Rectal smooth muscle tissue (tissue), 1 donor: ENCODE data around the gene SMYD3.

Experiments used
- H3K27ac ChIP-seq: one replicate; pipeline ENCODE4 v1.7.0; 2013; ENCODE audit warnings: low read depth, low read length, inconsistent platforms
- H3K27me3 ChIP-seq: one replicate; pipeline ENCODE4 v1.7.0; 2013; ENCODE audit warnings: low read length; ENCODE audit not compliant: control insufficient read depth, insufficient read depth
- H3K36me3 ChIP-seq: one replicate; pipeline ENCODE4 v1.7.0; 2013; ENCODE audit warnings: low read length; ENCODE audit not compliant: control insufficient read depth, insufficient read depth
- H3K4me1 ChIP-seq: one replicate; pipeline ENCODE4 v1.7.0; 2013; ENCODE audit warnings: low read length; ENCODE audit not compliant: control insufficient read depth, insufficient read depth
- H3K4me3 ChIP-seq: one replicate; pipeline ENCODE4 v1.7.0; 2013; ENCODE audit warnings: low read length
- H3K9ac ChIP-seq: one replicate; pipeline ENCODE4 v1.7.0; 2013; ENCODE audit warnings: low read length

SMYD3 gene

GRCh38 chr1:246261639-246262038 is 245.4 kb downstream of the SMYD3 start:
- H3K4me3 ChIP-seq, result no peak overlapping the region
- H3K27me3 ChIP-seq, result no peaks in the 10 kb centered on the region
- H3K9ac ChIP-seq, result no peak overlapping the region
- H3K4me1 ChIP-seq, result no peaks in the 10 kb centered on the region
- H3K27ac ChIP-seq, result no peak overlapping the region
- H3K36me3 ChIP-seq, result no peaks in the 10 kb centered on the region

DNA sequence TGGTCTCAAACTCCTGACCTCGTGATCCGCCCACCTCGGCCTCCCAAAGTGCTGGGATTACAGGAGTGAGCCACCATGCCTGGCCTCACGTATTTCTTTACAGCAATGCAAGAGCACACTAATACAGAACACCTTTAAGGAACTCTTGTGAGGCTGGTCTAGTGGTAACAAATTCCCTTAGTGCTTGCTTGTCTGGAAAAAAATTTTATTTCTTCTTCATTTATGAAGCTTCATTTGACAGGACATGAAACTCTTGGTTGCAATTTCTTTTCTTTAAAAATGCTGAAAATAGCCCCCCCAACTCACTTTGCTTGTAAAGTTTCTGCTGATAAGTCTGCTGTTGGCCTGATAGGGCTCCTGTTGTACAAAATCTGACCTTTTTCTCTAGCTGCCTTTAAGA is 248.8 kb downstream of the SMYD3 start:
- Histone ChIP-seq H3K9ac (no peak overlapping the region), H3K36me3 (no peaks in the 10 kb centered on the region), H3K4me1 (no peaks in the 10 kb centered on the region), H3K27me3 (no peaks in the 10 kb centered on the region), H3K27ac (no peak overlapping the region), H3K4me3 (no peak overlapping the region)

GRCh38 chr1:246255773-246256172 is 251.3 kb downstream of the SMYD3 start:
- no peak overlapping the region for H3K4me3 ChIP-seq
- no peaks in the 10 kb centered on the region for H3K27me3 ChIP-seq
- no peak overlapping the region for H3K27ac ChIP-seq
- H3K9ac ChIP-seq, result no peak overlapping the region
- H3K36me3 ChIP-seq, result no peaks in the 10 kb centered on the region
- H3K4me1 ChIP-seq, result no peaks in the 10 kb centered on the region

DNA sequence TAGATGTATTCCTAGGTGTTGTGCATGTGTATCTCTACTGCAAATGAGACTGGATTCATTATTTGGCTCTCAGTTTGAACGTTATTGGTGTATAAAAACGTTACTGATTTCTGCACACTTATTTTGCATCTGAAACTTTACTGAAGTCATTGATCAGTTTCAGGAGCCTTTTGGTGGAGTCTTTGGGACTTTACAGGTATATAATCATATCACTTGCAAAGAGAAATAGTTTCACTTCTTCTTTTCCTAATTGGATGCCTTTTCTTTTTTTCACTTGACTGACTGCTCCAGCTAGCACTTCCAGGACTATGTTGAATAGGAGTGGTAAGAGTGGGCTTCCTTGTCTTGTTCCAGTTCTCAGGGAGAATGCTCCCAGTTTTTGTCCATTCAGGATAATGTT is 252.2 kb downstream of the SMYD3 start:
- no peaks in the 10 kb centered on the region for H3K36me3 ChIP-seq
- no peak overlapping the region for H3K9ac ChIP-seq
- H3K4me1 ChIP-seq, result no peaks in the 10 kb centered on the region

GRCh38 chr1:246246430-246246829 is 260.6 kb downstream of the SMYD3 start:
- no peaks in the 10 kb centered on the region for H3K4me1 ChIP-seq
- no peaks in the 10 kb centered on the region for H3K36me3 ChIP-seq
- H3K4me3 ChIP-seq, result no peak overlapping the region
- H3K27ac ChIP-seq, result no peak overlapping the region
- H3K9ac ChIP-seq, result no peak overlapping the region
- no peaks in the 10 kb centered on the region for H3K27me3 ChIP-seq

More for the DNA sequence above, 252.2 kb downstream of the SMYD3 start:
- Histone ChIP-seq H3K27ac (no peak overlapping the region), H3K4me3 (no peak overlapping the region), H3K27me3 (no peaks in the 10 kb centered on the region)

DNA sequence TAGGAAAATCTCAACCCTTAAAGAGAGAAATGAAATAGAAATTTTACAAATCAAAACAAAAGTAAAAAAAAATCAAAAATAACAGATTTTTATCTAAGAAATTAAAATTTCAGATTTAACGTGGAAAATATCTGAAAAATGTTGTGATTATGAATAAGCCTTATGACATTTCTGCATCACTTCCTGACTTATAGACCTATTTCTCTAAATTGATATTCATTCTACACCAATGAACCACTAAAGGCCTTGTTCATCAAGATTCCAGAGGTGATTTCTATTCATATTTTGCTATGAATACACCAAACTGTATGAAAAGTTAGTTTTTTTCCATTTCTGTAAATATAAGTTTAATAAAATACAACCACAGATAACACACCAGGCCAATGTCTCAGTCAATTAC is 261.5 kb downstream of the SMYD3 start:
- no peak overlapping the region for H3K9ac ChIP-seq
- no peak overlapping the region for H3K4me3 ChIP-seq
- no peak overlapping the region for H3K27ac ChIP-seq
- H3K4me1 ChIP-seq, result no peaks in the 10 kb centered on the region
- no peaks in the 10 kb centered on the region for H3K36me3 ChIP-seq
- H3K27me3 ChIP-seq, result no peaks in the 10 kb centered on the region

DNA sequence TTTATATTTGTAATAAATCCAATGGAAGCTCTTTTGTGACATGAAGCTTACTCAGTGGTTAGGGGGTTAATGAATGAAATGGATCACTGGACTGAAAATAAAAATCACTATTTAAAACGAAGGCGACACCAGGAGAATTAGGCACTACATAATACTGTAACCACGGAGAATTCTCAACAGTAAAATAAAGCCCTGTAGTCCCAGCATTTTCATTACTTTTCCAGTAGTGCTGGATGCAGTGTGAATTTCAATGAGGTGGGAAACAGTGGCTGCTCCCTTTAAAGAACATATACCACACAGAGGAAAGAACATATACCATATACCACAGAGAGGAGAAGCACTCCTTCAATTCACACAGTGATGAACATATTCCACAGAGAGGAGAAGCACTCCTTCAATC is 275.0 kb downstream of the SMYD3 start:
- Histone ChIP-seq H3K9ac (no peak overlapping the region), H3K36me3 (no peaks in the 10 kb centered on the region), H3K4me3 (no peak overlapping the region), H3K27me3 (no peaks in the 10 kb centered on the region), H3K4me1 (no peaks in the 10 kb centered on the region), H3K27ac (no peak overlapping the region)

- H3K27me3 ChIP-seq, result no peaks in the 10 kb centered on the region
- H3K4me1 ChIP-seq, result no peaks in the 10 kb centered on the region
- no peak overlapping the region for H3K4me3 ChIP-seq
- H3K36me3 ChIP-seq, result no peaks in the 10 kb centered on the region
- no peak overlapping the region for H3K9ac ChIP-seq
- no peak overlapping the region for H3K27ac ChIP-seq
These were observed 281.0 kb downstream of the SMYD3 start for GRCh38 chr1:246226041-246226440.

DNA sequence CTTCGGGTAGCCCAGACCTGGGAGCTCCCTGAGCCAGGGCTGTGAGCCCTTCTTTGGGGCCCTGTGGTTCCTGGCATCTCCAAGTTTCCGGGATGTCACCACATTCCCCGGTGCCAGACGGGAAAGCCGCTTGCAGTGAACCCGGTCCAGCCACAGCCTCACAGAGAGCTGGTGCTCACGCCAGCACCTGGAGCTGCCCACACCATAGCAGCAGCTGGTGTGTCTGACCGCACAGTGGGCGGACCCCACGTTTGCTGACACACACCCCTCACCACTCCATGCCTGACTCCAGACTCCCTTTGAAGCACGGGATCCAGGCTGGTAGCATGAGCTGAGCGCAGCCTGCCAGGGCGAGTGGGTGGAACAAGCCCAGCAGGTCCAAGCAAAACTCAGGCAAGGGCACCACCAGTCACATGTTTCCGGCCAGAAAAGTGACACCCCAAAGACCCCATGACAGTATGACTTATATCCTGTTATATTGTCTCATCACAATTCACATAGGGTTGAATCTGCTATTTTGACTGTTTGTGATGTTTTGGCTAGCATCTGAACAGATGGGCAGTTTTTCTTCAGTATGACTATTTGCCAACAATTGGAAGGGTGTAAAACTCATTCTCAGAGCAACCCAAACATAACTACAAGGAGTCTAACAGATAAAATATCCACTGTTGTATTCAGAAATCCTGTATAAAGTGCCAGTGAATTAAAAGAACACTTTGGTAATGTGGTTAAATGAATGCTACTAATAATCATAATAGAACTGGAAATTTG is 285.4 kb downstream of the SMYD3 start:
- H3K27ac ChIP-seq, result no peak overlapping the region
- H3K9ac ChIP-seq, result no peak overlapping the region
- no peaks in the 10 kb centered on the region for H3K36me3 ChIP-seq
- H3K4me3 ChIP-seq, result no peak overlapping the region
- H3K4me1 ChIP-seq, result no peaks in the 10 kb centered on the region
- H3K27me3 ChIP-seq, result no peaks in the 10 kb centered on the region

DNA sequence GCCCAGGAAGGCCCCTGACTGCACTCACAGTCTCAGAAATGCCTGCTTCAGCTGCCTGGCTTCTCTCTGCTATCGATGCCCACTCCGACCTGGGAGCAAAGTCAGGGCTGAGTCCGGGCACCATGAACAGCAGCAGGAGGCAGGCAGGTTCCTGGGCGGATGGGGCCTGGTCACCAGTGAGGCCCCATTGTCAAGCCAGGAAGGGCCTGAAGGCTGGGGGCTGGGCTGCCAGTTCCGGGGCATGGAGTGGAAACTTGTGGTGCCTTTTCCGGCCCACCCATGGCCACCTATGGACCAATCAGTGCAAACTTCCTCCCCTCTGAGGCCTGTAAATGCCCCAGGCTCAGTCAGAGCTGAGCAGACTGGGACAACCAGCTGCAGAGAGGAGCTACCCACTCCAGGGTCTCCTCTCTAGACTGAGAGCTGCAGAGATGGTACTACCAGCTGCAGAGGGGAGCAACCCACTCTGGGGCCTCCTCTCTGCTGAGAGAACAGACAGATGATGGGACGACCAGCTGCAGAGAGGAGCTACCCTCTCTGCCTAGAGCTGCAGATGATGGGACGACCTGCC is 286.5 kb downstream of the SMYD3 start:
- H3K27me3 ChIP-seq, result no peaks in the 10 kb centered on the region
- H3K36me3 ChIP-seq, result no peaks in the 10 kb centered on the region
- H3K27ac ChIP-seq, result no peak overlapping the region
- H3K9ac ChIP-seq, result no peak overlapping the region
- no peak overlapping the region for H3K4me3 ChIP-seq
- no peaks in the 10 kb centered on the region for H3K4me1 ChIP-seq

- H3K4me3 ChIP-seq, result no peak overlapping the region
- H3K9ac ChIP-seq, result no peak overlapping the region
- no peak overlapping the region for H3K27ac ChIP-seq
- H3K4me1 ChIP-seq, result no peaks in the 10 kb centered on the region
- H3K27me3 ChIP-seq, result no peaks in the 10 kb centered on the region
- H3K36me3 ChIP-seq, result no peaks in the 10 kb centered on the region
These were observed 287.5 kb downstream of the SMYD3 start for GRCh38 chr1:246219508-246220030.

- H3K9ac ChIP-seq, result no peak overlapping the region
- no peaks in the 10 kb centered on the region for H3K36me3 ChIP-seq
- H3K4me3 ChIP-seq, result no peak overlapping the region
- no peak overlapping the region for H3K27ac ChIP-seq
- no peaks in the 10 kb centered on the region for H3K27me3 ChIP-seq
- no peaks in the 10 kb centered on the region for H3K4me1 ChIP-seq
These were observed 288.4 kb downstream of the SMYD3 start for GRCh38 chr1:246218686-246219085.

GRCh38 chr1:246216906-246217305 is 290.2 kb downstream of the SMYD3 start:
- no peak overlapping the region for H3K4me3 ChIP-seq
- H3K36me3 ChIP-seq, result no peaks in the 10 kb centered on the region
- H3K27ac ChIP-seq, result no peak overlapping the region
- H3K9ac ChIP-seq, result no peak overlapping the region
- no peaks in the 10 kb centered on the region for H3K27me3 ChIP-seq
- no peaks in the 10 kb centered on the region for H3K4me1 ChIP-seq
